Activated CD8-positive, alpha-beta T cell treated with anti-CD3 and anti-CD28 coated beads for 36 hours (primary cell): ENCODE data around the gene TSTD2. TPM values are rescaled to one million over a fixed set of nuclear protein-coding genes. Genes with fewer than 3 reads are reported as not detected.

ENCODE experiments used
- ATAC-seq: fragments of 200-7000 bp; cut with Tn5 transposase; one replicate; pipeline ENCODE4 v1.10.0; 2021; ENCODE audit warnings: mild to moderate bottlenecking, moderate library complexity
- CTCF ChIA-PET: fragments of 350-600 bp; sonication (Branson Sonifier 250); formaldehyde crosslinking; loops from one replicate; lab custom pipeline; 2021; ENCODE audit warnings: antibody characterized with exemption; lab: Charles Lee
- POLR2A ChIA-PET: fragments of 350-600 bp; sonication (Branson Sonifier 250); formaldehyde crosslinking; loops from one replicate; lab custom pipeline; 2021; ENCODE audit warnings: antibody characterized with exemption; lab: Charles Lee
- DNase-seq: peaks from one replicate; pipeline ENCODE4 v3.0.0-alpha.2; 2020
- H3K27ac Mint-ChIP-seq: one replicate; pipeline ENCODE4 v1.8.0; 2021; ENCODE audit warnings: mild to moderate bottlenecking, mixed read lengths
- H3K27me3 Mint-ChIP-seq: one replicate; pipeline ENCODE4 v1.8.0; 2021; ENCODE audit warnings: mixed read lengths
- H3K36me3 Mint-ChIP-seq: one replicate; pipeline ENCODE4 v1.8.0; 2021; ENCODE audit warnings: low read depth, mixed read lengths
- H3K4me1 Mint-ChIP-seq: one replicate; pipeline ENCODE4 v1.8.0; 2021; ENCODE audit warnings: low read depth, mixed read lengths
- H3K4me3 Mint-ChIP-seq: one replicate; pipeline ENCODE4 v1.8.0; 2021; ENCODE audit warnings: mild to moderate bottlenecking, moderate library complexity, mixed read lengths
- H3K9me3 Mint-ChIP-seq: one replicate; pipeline ENCODE4 v1.8.0; 2021; ENCODE audit warnings: mixed read lengths
- intact Hi-C: fragments of 100-400 bp; cut with micrococcal nuclease; formaldehyde crosslinking; loops from one replicate; pipeline ENCODE4 v1.10.0; 2022
- total RNA-seq, 2 experiments: library from RNA; stranded (reverse); gene quantifications; one replicate each; pipeline ENCODE4 v1.2.3, GENCODE V29; 2021
- TF ChIP-seq, protein P1 (sequence below): fragments of 200-600 bp; IDR thresholded peaks from one replicate; pipeline ENCODE4 v1.8.0; 2022; ENCODE audit warnings: antibody characterized with exemption, mild to moderate bottlenecking

The TSTD2 gene
- total RNA-seq, 2 experiments from 2014 or later = 15.2 to 15.3 TPM

DNA sequence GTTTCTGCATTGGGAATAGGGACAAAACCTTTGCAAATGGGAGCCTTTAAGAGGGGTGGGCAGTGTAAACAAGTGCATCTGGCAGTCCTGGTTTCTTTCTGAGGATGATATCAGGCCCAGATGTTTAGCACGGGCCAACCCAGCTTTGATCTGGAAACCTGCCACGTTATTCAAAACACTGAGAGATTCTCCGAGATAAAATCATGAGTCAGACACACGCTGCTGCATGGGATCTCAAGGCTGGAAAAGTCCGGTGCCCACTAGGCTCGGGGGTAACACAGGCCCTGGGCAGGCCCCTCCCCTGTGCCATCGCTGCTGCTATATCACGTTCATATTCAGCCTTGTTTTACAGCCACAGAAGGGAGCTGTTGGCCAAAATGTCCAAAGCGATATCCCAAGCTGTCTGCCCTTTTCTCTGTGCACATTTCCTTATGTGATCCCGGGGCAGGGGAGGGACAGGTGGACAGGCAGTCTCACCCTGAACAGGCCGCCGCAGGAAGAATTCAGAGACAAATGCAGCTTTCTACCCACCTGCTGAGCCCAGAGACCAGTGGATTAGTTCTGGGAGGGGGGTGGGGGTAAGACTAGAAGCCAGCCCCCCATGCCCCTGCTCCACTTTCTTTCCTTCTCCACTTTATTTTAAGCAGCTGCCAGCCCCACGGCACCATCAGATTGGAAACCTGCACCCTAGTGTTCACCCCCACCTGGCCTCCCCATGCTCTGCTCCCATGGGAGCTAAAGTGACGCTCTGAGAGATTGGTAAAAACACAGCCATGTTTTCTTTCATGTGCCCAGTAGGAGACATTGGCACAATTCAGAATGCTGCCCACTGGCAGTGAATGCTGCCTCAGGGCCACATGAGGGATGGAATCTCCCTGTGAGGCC lies 68.6 kb downstream of the TSTD2 start:
- H3K9me3 Mint-ChIP-seq = no peaks in the 10 kb centered on the region
- DNase-seq = no peak
- peaks cover 7% of the 10 kb centered on the region for H3K27me3 Mint-ChIP-seq
- intact Hi-C loops = no loop called here
- CTCF ChIA-PET = interaction anchor here (1.2 kb wide), 1 partner anchor 34 kb away, joined by 5 read pairs; no protein-coding TSS in a partner anchor
- no peak for ATAC-seq
- POLR2A ChIA-PET = no interaction called here
- H3K4me1 Mint-ChIP-seq = no peaks in the 10 kb centered on the region
- H3K36me3 Mint-ChIP-seq = no peaks in the 10 kb centered on the region
- no peak overlapping the region for H3K27ac Mint-ChIP-seq
- no peak overlapping the region for H3K4me3 Mint-ChIP-seq
- TF ChIP-seq, protein P1, sequence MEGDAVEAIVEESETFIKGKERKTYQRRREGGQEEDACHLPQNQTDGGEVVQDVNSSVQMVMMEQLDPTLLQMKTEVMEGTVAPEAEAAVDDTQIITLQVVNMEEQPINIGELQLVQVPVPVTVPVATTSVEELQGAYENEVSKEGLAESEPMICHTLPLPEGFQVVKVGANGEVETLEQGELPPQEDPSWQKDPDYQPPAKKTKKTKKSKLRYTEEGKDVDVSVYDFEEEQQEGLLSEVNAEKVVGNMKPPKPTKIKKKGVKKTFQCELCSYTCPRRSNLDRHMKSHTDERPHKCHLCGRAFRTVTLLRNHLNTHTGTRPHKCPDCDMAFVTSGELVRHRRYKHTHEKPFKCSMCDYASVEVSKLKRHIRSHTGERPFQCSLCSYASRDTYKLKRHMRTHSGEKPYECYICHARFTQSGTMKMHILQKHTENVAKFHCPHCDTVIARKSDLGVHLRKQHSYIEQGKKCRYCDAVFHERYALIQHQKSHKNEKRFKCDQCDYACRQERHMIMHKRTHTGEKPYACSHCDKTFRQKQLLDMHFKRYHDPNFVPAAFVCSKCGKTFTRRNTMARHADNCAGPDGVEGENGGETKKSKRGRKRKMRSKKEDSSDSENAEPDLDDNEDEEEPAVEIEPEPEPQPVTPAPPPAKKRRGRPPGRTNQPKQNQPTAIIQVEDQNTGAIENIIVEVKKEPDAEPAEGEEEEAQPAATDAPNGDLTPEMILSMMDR = no peak

DNA sequence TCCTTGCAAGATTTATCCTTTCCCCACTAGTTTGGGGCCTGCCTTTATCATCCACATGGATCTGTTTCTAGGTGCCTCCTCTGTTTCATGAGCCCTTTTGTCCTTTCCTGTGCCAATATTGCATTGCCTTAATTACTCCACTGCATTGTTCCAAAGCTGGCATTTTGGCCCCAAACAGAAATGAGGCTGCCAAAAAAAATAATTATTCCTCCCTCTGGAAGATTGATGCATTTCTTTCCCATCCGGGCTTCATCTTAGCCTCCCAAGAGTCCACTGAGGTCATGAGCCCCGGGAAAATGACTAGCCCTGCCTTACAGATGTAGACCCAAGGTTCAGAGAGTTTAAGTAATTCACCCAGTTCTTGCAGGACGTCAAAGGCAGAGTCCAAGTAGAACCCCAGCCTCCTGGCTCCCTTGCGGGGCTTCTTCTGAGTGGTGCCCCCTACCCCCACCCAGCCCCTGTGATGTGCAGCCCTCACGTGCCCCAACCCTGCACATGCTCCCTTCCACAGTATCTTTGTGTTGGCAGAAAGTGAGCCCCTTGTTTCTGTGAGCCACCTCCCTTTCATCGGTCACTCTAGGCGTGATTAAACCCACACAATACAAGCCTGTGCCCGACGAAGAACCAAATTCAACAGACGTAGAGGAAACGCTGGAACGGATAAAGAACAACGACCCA lies 69.6 kb downstream of the TSTD2 start:
- Mint-ChIP-seq H3K4me3 (no peak overlapping the region), H3K27ac (no peak overlapping the region), H3K9me3 (no peaks in the 10 kb centered on the region), H3K27me3 (peaks cover 12% of the 10 kb centered on the region), H3K4me1 (peaks cover 7% of the 10 kb centered on the region), H3K36me3 (no peaks in the 10 kb centered on the region)
- intact Hi-C loops = no loop called here
- POLR2A ChIA-PET = no interaction called here
- TF ChIP-seq, protein P1 = no peak
- CTCF ChIA-PET = interaction anchor here (1.2 kb wide), 1 partner anchor 35 kb away, joined by 5 read pairs; no protein-coding TSS in a partner anchor
- DNase-seq (no peak), ATAC-seq (no peak)

DNA sequence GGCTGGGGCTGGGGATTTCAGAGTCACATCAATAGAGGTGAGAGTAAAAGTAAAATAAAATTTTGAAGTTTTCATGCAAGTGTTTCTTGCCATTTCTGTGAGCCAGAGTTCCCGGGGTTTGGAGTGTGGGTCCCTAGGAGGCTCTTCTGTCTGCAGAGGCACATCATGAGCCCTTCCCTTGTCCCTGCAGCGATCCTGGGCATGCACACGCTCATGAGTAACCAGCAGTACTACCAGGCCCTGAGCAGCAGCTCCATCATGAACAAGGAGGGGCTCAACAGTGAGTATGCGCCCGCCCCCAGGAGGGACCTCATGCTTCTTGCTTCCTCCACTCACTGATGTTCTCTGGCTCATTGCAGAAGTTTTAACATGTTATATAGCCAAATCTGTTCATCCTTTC lies 70.6 kb downstream of the TSTD2 start:
- Mint-ChIP-seq H3K9me3 (no peaks in the 10 kb centered on the region), H3K4me3 (no peak overlapping the region), H3K27me3 (peaks cover 14% of the 10 kb centered on the region), H3K27ac (no peak overlapping the region), H3K36me3 (no peaks in the 10 kb centered on the region), H3K4me1 (peaks cover 8% of the 10 kb centered on the region)
- POLR2A ChIA-PET = no interaction called here
- TF ChIP-seq, protein P1 = no peak
- intact Hi-C loops = no loop called here
- ATAC-seq (no peak), DNase-seq (no peak)
- CTCF ChIA-PET = no interaction called here

- TF ChIP-seq, protein P1 = no peak
- H3K27me3 Mint-ChIP-seq = peaks cover 18% of the 10 kb centered on the region
- H3K36me3 Mint-ChIP-seq = no peaks in the 10 kb centered on the region
- ChIA-PET POLR2A (no interaction called here), CTCF (interaction anchor here (1.4 kb wide), 1 partner anchor 37 kb away, joined by 6 read pairs; no protein-coding TSS in a partner anchor)
- H3K27ac Mint-ChIP-seq = no peak overlapping the region
- H3K4me3 Mint-ChIP-seq = no peak overlapping the region
- peaks cover 8% of the 10 kb centered on the region for H3K4me1 Mint-ChIP-seq
- ATAC-seq (no peak), DNase-seq (no peak)
- no peaks in the 10 kb centered on the region for H3K9me3 Mint-ChIP-seq
- intact Hi-C loops = no loop called here
Measured at GRCh38 chr9:97561501-97561900, 71.7 kb downstream of the TSTD2 start.
